ENCODE results near the gene VPS18. TPM values are rescaled to one million over a fixed set of nuclear protein-coding genes. Genes with fewer than 3 reads are reported as not detected.
A peak's percentile ranks its signal among the peaks of the same experiment; 100 is the strongest.

The VPS18 gene
- total and polyA plus RNA-seq, 2 donors (not counting 1 experiment from before 2014, with no cell fraction given) = 13.6 to 29.6 TPM

DNA sequence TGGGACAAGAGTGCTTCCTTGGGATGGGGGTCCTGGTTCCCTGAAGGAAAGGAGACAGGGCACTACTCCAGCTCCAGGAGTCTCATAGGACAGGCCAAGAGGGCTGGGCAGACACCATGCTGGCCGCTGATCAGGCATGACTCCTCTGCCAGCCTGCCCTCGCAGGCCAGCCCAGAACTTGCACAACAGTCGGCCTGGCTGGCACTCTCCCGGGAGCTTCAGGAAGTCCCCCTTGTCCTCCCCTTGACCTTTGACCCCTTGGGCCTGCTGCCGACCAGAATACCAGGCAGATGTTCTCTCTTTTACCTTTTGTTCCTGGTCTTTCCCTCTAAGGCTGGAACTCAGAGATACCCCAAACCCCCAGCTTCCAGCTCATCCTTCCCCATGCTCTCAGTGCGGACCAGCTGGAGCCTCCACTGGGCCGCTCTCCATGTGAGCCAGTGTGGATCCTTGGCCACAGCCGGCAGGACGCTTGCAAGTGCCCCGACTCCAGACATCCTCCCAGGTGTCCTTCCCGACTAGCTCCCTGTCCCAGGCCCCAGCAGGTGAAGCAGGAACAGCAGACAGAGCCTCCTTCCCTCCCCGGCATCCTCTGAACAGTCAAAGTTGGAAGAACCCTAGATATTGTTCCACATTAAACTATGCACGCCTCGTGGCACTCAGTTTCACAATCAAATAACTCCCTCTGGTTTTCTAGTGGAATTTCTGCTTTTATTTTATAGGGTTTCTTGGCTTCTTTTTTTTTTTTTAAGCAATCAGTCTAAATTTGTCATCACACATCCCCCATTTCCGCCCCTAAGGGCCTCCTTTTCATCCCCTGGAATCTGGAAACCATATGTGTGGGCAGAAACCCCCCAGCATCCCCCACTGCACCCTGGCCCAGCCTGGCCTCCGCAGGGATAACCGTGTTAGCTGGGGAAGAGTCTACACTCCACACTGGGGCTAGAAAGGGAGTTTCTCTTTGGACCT is 15.7 kb downstream of the VPS18 start:
- 83% methylated on average over 11 of the region's 17 CpGs for WGBS (ENCODE audit: insufficient coverage)
- Histone ChIP-seq H3K9ac (ENCODE audit: low read length) (no peak overlapping the region), H3K27me3 (replicated peaks in 1 of 4; ENCODE audit: control extremely low read depth in 1 of 4, control insufficient read depth in 3 of 4, insufficient read depth in 4 of 4, low read length in 3 of 4) (no peaks in the 10 kb centered on the region), H4K20me1 (ENCODE audit: control insufficient read depth, insufficient read depth, low read length, poor library complexity, severe bottlenecking) (no peaks in the 10 kb centered on the region), H3K4me2 (replicated peaks; ENCODE audit: low read depth, low read length, poor library complexity, severe bottlenecking) (no peak overlapping the region), H3K27ac (ENCODE audit: low read length in 2 of 2) (no peak overlapping the region), H3K9me3 (ENCODE audit: control extremely low read depth in 1 of 3, control insufficient read depth in 2 of 3, insufficient read depth in 1 of 3, low read length in 2 of 3) (no peaks in the 10 kb centered on the region), H3K79me2 (ENCODE audit: control insufficient read depth, insufficient read depth, low read length) (no peaks in the 10 kb centered on the region), H3K4me1 (ENCODE audit: control insufficient read depth in 2 of 2, insufficient read depth in 2 of 2, low read length in 2 of 2) (peaks cover 16 to 32% of the 10 kb centered on the region in 2 donors), H3K4me3 (ENCODE audit: control extremely low read depth in 1 of 5, extremely low read depth in 1 of 5, insufficient read depth in 1 of 5, low read depth in 2 of 5, low read length in 4 of 5) (no peak overlapping the region), H2AFZ (ENCODE audit: insufficient read depth, low read depth, low read length, poor library complexity, severe bottlenecking) (no peak overlapping the region), H3K36me3 (replicated peaks in 1 of 2; ENCODE audit: control extremely low read depth in 1 of 2, control insufficient read depth in 1 of 2, extremely low read depth in 1 of 2, insufficient read depth in 2 of 2, low read length in 1 of 2) (no peaks in the 10 kb centered on the region)
- no peaks in the 10 kb centered on the region for H3K9me3 Mint-ChIP-seq (ENCODE audit: insufficient read depth)
- H3K27ac Mint-ChIP-seq = peak overlapping the region; percentile 75
- no peak for DNase-seq
- H3K4me1 Mint-ChIP-seq = peaks cover 22% of the 10 kb centered on the region
- CTCF ChIA-PET = interaction anchor here (9.5 kb wide), 1 partner anchor 111 kb away, joined by 176 read pairs; no protein-coding TSS in a partner anchor
- TF ChIP-seq CTCF (IDR thresholded peaks at IDR 0.05) (no peak), EZH2 (IDR thresholded peaks at IDR 0.05; ENCODE audit: borderline replicate concordance, insufficient read depth, low read depth, low read length, poor library complexity, severe bottlenecking) (no peak)
- no peak for ATAC-seq (ENCODE audit: low read depth)
- H3K4me3 Mint-ChIP-seq = no peak overlapping the region
- POLR2A ChIA-PET = no interaction called here
- no peaks in the 10 kb centered on the region for H3K27me3 Mint-ChIP-seq
- intact Hi-C loops (cut with micrococcal nuclease) = loop anchor here (10.0 kb wide), 3 partner anchors 505 to 985 kb away; partner anchors contain the start of genes MGA, RTF1 and SPTBN5

DNA sequence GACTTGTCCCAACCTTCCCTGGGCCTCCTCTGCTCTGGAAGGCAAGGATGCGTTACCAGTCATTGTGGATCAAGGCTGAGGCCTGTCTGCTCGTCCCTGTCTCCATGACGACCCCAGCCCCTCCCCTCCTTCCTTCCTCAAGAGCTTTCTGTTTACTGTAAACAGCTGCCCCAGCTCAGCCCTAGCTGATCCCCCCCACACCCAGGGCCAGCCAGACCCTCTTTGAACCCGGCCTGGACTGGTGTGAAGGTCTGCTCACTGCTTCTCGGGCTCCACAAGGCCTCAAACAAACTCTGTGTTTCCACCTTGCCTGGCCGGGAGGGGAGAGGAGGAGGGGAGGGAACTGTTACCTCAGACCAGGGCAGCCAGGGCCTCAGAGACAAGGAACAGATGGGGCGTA is 16.9 kb downstream of the VPS18 start:
- Histone ChIP-seq H2AFZ (ENCODE audit: insufficient read depth, low read depth, low read length, poor library complexity, severe bottlenecking) (no peak overlapping the region), H3K4me2 (replicated peaks; ENCODE audit: low read depth, low read length, poor library complexity, severe bottlenecking) (no peak overlapping the region), H3K36me3 (replicated peaks in 1 of 2; ENCODE audit: control extremely low read depth in 1 of 2, control insufficient read depth in 1 of 2, extremely low read depth in 1 of 2, insufficient read depth in 2 of 2, low read length in 1 of 2) (no peaks in the 10 kb centered on the region), H3K27me3 (replicated peaks in 1 of 4; ENCODE audit: control extremely low read depth in 1 of 4, control insufficient read depth in 3 of 4, insufficient read depth in 4 of 4, low read length in 3 of 4) (no peaks in the 10 kb centered on the region), H3K27ac (ENCODE audit: low read length in 2 of 2) (no peak overlapping the region), H3K9ac (ENCODE audit: low read length) (no peak overlapping the region), H3K4me1 (ENCODE audit: control insufficient read depth in 2 of 2, insufficient read depth in 2 of 2, low read length in 2 of 2) (peaks cover 8 to 20% of the 10 kb centered on the region in 2 donors), H3K79me2 (ENCODE audit: control insufficient read depth, insufficient read depth, low read length) (no peaks in the 10 kb centered on the region), H3K9me3 (ENCODE audit: control extremely low read depth in 1 of 3, control insufficient read depth in 2 of 3, insufficient read depth in 1 of 3, low read length in 2 of 3) (no peaks in the 10 kb centered on the region), H4K20me1 (ENCODE audit: control insufficient read depth, insufficient read depth, low read length, poor library complexity, severe bottlenecking) (no peaks in the 10 kb centered on the region), H3K4me3 (ENCODE audit: control extremely low read depth in 1 of 5, extremely low read depth in 1 of 5, insufficient read depth in 1 of 5, low read depth in 2 of 5, low read length in 4 of 5) (no peak overlapping the region)
- Mint-ChIP-seq H3K27me3 (no peaks in the 10 kb centered on the region), H3K9me3 (ENCODE audit: insufficient read depth) (no peaks in the 10 kb centered on the region), H3K4me3 (no peak overlapping the region), H3K4me1 (peaks cover 14% of the 10 kb centered on the region), H3K27ac (no peak overlapping the region)
- ATAC-seq (ENCODE audit: low read depth) (no peak), DNase-seq (no peak)
- POLR2A ChIA-PET = no interaction called here
- CTCF ChIA-PET = interaction anchor here (0.9 to 9.5 kb wide), 4 partner anchors 8 to 110 kb away, joined by 3 to 176 read pairs (median 10); partner anchors contain the start of gene CHAC1
- WGBS (ENCODE audit: insufficient coverage) = 61% methylated on average over 6 of the region's 7 CpGs
- intact Hi-C loops (cut with micrococcal nuclease) = no loop called here
- no peak for TF ChIP-seq CTCF (IDR thresholded peaks at IDR 0.05)
- no peak for TF ChIP-seq EZH2 (IDR thresholded peaks at IDR 0.05; ENCODE audit: borderline replicate concordance, insufficient read depth, low read depth, low read length, poor library complexity, severe bottlenecking)

Data from B cell (primary cell).